ENCODE data around the gene SEC23A.

DNA sequence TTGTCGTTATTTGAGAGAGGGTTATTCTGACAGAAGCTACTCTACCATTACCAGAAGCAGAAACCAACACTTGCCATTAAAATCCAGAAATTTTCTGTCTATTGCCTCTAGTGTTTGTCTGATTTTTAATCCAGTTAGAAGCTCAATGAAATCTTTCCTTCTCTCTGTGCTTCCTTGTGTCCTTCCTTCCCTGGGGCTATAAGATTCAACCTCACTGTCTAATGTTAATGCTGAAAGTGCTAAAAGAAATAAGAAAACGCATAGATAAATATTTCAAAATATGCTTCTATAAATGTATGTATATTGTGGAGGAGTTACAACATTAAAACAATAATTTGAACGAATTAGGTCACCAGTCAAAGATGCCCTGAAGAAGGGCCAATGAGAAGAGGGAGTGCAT lies 120.8 kb downstream of the SEC23A start:
- TF ChIP-seq, protein P1, sequence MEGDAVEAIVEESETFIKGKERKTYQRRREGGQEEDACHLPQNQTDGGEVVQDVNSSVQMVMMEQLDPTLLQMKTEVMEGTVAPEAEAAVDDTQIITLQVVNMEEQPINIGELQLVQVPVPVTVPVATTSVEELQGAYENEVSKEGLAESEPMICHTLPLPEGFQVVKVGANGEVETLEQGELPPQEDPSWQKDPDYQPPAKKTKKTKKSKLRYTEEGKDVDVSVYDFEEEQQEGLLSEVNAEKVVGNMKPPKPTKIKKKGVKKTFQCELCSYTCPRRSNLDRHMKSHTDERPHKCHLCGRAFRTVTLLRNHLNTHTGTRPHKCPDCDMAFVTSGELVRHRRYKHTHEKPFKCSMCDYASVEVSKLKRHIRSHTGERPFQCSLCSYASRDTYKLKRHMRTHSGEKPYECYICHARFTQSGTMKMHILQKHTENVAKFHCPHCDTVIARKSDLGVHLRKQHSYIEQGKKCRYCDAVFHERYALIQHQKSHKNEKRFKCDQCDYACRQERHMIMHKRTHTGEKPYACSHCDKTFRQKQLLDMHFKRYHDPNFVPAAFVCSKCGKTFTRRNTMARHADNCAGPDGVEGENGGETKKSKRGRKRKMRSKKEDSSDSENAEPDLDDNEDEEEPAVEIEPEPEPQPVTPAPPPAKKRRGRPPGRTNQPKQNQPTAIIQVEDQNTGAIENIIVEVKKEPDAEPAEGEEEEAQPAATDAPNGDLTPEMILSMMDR (IDR thresholded peaks at IDR 0.05): no peak
- no peak for TF ChIP-seq POLR2A (IDR thresholded peaks at IDR 0.05)
